DMS53 treated with DMSO at 0.1 percent for 48 hours (cell line): ENCODE data around the gene TCF25.
"Not testable (repeated sequence)": the region's sequence is repeated elsewhere in the genome, so short reads cannot be mapped to it uniquely, and the experiment has no call there.

Source experiments
- DNase-seq: peaks from one replicate; lab custom pipeline; 2025; ENCODE audit not compliant: unreplicated experiment; lab: John Stamatoyannopoulos, UW

Gene TCF25

GRCh38 chr16:89879123-89879522 is 5.7 kb downstream of the TCF25 start:
- not testable (repeated sequence) for DNase-seq

- no peak for DNase-seq
Measured at GRCh38 chr16:89880477-89881367, 7.3 kb downstream of the TCF25 start.

- no peak for DNase-seq
Measured at GRCh38 chr16:89881368-89881730, 8.0 kb downstream of the TCF25 start.

GRCh38 chr16:89883346-89884040 is 10.1 kb downstream of the TCF25 start:
- no peak for DNase-seq

- DNase-seq: no peak
Measured at GRCh38 chr16:89884041-89884421, 10.6 kb downstream of the TCF25 start.

- no peak for DNase-seq
Measured at GRCh38 chr16:89887243-89887642, 13.9 kb downstream of the TCF25 start.

- DNase-seq: no peak
Measured at GRCh38 chr16:89890200-89890599, 16.8 kb downstream of the TCF25 start.

- no peak for DNase-seq
Measured at GRCh38 chr16:89890886-89891657, 17.7 kb downstream of the TCF25 start.

- no peak for DNase-seq
Measured at GRCh38 chr16:89892055-89892630, 18.8 kb downstream of the TCF25 start.

- no peak for DNase-seq
Measured at GRCh38 chr16:89892635-89893034, 19.2 kb downstream of the TCF25 start.

- DNase-seq: no peak
Measured at GRCh38 chr16:89893642-89894548, 20.5 kb downstream of the TCF25 start.

GRCh38 chr16:89895482-89896250 is 22.3 kb downstream of the TCF25 start:
- no peak for DNase-seq

- DNase-seq: no peak
Measured at GRCh38 chr16:89897204-89897603, 23.8 kb downstream of the TCF25 start.

- DNase-seq: no peak
Measured at GRCh38 chr16:89898201-89898967, 25.0 kb downstream of the TCF25 start.

- no peak for DNase-seq
Measured at GRCh38 chr16:89899879-89900481, 26.6 kb downstream of the TCF25 start.

GRCh38 chr16:89900885-89901284 is 27.5 kb downstream of the TCF25 start:
- no peak for DNase-seq

- DNase-seq: no peak
Measured at GRCh38 chr16:89902980-89903379, 29.6 kb downstream of the TCF25 start.

- no peak for DNase-seq
Measured at GRCh38 chr16:89903908-89904515, 30.6 kb downstream of the TCF25 start.
